ENCODE measurements around the gene GRID2.

DNA sequence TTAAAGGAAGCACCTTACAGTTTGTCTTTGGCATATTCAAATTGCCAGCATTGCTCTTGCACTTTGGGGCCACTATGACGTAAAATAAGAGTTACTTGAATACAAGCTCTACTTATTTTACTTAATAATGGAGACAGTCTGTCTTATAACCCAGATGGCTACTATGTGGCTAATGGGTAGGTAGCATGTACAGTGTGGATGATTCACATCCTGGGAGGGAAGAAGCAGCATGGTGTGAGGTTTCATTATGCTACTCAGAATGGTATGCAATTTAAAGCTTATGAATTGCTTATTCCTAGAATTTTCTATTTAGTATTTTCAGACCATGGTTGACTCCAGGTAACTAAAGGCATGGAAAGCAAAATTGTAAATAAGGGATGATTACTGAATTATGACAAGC lies 763.0 kb downstream of the GRID2 start:
- TF ChIP-seq, protein P1, sequence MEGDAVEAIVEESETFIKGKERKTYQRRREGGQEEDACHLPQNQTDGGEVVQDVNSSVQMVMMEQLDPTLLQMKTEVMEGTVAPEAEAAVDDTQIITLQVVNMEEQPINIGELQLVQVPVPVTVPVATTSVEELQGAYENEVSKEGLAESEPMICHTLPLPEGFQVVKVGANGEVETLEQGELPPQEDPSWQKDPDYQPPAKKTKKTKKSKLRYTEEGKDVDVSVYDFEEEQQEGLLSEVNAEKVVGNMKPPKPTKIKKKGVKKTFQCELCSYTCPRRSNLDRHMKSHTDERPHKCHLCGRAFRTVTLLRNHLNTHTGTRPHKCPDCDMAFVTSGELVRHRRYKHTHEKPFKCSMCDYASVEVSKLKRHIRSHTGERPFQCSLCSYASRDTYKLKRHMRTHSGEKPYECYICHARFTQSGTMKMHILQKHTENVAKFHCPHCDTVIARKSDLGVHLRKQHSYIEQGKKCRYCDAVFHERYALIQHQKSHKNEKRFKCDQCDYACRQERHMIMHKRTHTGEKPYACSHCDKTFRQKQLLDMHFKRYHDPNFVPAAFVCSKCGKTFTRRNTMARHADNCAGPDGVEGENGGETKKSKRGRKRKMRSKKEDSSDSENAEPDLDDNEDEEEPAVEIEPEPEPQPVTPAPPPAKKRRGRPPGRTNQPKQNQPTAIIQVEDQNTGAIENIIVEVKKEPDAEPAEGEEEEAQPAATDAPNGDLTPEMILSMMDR (IDR thresholded peaks at IDR 0.05): no peak
- TF ChIP-seq POLR2AphosphoS5 (IDR thresholded peaks at IDR 0.05): no peak

Data from stomach (tissue), 4 donors.